AG09319 (cell line): ENCODE data around the gene RGS12.

Experiments used
- DNase-seq: peaks from one replicate; pipeline ENCODE4 v3.0.0-alpha.2; 2010; ENCODE audit warnings: low read depth; ENCODE audit errors: extremely low read depth
- CTCF ChIP-seq: IDR thresholded peaks from 2 replicates; pipeline ENCODE4 v1.5.1; 2011; ENCODE audit warnings: low read depth, mild to moderate bottlenecking, inconsistent platforms, low read length, moderate library complexity

Gene RGS12

DNA sequence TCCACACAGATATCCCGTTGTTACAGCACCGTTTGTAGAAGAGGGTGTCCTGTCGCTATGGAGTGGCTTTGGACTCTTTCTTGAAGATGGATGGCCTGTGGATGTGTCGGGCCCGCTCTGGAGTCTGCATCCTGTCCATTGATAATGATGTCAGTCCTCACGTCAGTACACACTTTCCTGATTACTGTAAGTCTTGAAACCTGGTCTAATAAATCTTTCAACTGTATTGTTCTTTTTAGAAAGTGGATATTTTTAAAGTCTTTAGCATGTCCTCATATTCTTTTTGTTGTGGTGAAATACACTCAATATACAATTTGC lies 29.0 kb upstream of the RGS12 start:
- no peak for TF ChIP-seq CTCF
- DNase-seq = no peak

- DNase-seq = no peak
- TF ChIP-seq CTCF = no peak
Observed at GRCh38 chr4:3266076-3266475, 26.7 kb upstream of the RGS12 start.

GRCh38 chr4:3267576-3268394 lies 25.0 kb upstream of the RGS12 start:
- no peak for DNase-seq
- no peak for TF ChIP-seq CTCF

DNA sequence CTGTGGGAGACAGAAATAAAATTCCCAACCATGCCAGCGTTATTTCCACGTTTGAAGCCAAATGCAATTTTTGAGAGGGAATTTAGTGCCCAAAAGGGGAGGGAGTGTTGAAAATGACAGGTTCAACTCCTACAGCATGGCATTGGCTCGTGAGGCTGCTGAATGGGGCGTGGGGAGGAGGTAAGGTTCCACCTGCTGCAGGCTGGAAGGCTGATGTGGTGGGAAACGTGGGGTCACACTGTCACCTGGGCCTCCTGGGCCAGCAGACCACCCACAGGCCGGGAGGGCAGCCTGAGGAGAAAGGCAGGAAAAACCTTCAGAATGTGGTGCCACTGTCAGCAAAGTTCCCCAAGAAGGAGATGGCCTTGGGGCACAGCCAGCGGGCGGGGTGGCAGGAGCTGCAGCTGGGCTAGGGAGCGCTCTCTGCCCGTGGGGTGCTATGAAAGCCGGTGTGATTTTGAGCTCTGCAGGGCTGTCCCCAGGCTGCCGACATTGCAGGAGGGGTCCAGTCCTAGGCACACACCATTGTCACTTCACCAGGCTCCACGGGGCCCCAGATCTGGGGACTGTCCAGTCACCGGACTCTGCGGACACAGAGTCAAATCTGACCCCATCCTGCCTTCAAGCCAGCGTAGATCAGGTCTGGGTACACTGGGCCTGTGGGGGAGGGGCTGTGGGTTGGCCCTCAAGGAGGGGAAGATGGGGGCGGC lies 24.3 kb upstream of the RGS12 start:
- DNase-seq = no peak

GRCh38 chr4:3269105-3269927 lies 23.5 kb upstream of the RGS12 start:
- no peak for TF ChIP-seq CTCF
- DNase-seq = no peak

More for the DNA sequence above, 24.3 kb upstream of the RGS12 start:
- TF ChIP-seq CTCF = no peak

DNA sequence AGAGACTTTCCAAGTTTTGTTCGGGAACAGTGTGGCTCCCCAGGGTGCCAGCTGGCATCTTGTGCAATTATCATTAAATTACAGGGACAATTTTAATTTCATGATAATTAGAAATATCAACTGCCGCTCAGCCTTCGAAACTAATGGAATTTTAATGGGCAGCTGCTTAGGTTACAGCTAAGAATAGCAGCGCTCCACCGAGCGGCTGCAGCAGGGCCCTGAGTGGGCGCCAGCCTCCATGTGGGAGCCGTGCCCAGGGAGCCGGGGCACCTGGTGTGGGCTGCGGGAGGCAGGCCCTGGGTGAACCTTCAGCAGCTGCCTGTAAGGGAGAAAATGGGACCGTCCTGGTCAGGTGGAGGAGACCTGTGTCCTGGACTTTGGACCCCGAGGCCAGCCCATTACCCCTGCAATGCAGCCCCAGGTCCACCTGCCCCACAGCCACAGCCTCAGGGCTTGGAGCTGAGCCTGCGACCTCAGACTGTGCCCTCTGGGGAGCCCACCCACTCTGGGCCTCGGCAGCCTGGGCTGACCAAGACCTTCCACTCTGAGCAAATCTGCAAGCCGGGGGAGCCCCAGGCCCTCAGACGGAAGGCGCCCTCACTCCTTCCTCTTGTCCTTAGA lies 22.7 kb upstream of the RGS12 start:
- no peak for DNase-seq
- no peak for TF ChIP-seq CTCF
